G401.6 (cell line): ENCODE data around the gene RNASE12.
"Not testable (repeated sequence)": the region's sequence is repeated elsewhere in the genome, so short reads cannot be mapped to it uniquely, and the experiment has no call there.

Source experiments
- FAIRE-seq: peaks from 2 replicates; lab custom pipeline; 2012; peaks lifted over from hg19 to GRCh38; lab: Jason Lieb, UNC

RNASE12 gene

DNA sequence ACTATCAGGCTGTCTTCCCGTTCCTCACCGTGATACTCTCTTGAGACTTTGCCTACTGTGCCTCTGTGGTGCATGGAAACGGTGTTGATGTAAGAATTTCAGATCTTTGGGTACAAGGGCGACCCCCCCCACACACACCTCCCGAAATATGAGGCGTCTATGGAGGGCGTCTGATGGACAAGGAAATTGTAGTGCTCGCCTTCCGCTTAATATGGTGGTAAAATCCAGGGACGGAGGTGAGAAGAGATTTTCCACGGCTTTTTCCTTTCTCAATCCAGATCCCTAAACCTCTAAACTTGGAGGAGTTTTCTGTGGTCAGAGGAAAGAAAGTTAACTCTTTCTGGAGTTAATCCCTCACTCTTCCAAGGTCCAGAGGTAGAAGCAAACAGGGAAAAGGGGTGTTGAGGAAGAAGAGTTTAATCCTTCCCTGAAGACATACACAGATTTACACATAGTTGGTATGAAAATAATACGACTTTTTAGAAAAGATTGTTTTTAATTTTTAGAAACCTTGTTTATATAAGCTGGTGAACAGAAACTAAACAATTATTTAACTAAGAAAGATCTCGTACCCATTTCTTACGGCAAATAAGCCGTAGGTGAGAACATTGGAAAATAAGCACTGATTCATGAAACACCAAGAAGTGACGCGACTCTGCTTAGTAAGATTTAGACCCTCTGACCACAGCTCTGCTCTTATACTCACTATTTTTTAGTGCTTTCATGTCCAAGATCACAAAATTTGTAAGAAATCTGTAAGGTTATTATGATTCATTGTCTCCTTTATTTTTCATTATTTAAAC, 23.1 kb upstream of the RNASE12 start:
- peak; percentile 6 for FAIRE-seq

DNA sequence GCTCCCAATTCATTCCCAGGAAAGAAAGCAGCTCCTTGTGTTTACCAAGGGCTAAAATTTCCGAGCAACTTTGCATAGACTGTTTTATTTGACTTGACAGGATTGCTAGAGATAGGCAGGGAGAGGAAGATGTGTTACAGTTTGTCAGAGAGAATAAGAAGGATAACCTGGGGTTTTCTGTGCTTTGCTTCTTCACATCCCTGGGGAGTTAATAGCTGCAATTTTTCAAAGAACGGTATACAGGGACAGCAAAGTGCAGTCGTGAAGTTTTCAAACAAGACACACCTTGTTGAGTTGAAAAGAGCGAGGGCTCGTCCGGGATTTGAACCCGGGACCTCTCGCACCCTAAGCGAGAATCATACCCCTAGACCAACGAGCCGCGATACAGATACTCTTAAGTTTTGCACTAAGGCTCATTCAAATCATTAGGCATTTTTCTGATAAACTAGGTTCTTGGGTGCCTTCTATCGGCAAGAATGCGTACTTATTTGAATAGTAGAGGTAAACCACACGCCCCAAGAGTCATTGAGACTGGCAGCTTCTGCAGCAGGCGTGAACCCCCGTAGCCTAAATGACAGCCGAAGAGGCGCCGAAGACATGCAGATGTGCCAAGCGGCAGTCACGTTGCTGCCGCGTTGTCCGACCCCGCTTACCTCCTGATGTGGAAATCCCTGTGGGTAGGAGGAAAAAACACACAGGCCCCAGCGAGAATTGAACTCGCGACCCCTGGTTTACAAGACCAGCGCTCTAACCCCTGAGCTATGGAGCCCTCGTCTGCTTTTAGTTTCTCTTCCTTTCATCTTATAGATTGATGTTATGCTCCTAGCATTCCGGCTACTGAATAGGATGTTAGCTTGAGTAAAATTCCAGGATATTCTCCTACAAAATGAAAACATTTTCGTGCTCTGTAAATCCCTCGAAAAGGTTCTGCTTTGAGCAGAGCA, 22.2 kb upstream of the RNASE12 start:
- FAIRE-seq, result peak; percentile 98

GRCh38 chr14:20612403-20612802, 21.2 kb upstream of the RNASE12 start:
- FAIRE-seq, result no peak

GRCh38 chr14:20611277-20611676, 20.1 kb upstream of the RNASE12 start:
- FAIRE-seq, result no peak

DNA sequence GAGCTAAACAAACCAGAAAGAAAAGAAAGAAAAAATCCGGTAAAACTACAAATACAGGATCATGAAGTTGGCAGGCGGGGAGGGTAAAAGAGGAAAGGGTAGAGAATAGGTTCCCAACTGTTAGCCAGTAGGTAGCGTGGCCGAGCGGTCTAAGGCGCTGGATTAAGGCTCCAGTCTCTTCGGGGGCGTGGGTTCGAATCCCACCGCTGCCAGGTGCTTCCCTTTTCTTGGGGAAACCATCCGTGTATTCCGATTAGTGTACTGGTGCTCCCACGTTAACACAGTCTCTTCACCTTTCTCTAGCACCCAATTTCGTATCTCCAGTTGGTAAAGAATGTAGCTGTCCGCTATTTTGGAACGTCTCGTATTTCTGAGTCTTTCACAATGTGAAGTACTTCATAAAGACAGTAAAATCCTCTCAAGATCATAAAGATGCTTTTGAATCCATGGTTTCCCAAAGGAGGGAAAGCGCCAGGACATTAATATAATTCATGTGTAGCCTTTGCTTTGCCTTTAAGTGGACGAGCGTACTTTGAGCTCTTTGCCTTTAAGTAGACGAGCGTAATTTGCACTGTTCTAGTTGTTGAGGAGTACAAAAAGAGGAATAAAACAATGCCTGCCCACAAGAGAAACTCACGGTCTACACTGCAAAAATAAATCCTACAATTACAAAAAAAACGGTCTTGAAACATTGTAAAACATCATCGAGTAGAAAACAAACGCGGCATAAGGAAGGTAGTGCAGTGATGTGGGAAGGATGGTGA, 19.0 kb upstream of the RNASE12 start:
- FAIRE-seq, result no peak

- peak; percentile 70 for FAIRE-seq
Measured at GRCh38 chr14:20609215-20610001, 18.2 kb upstream of the RNASE12 start.

DNA sequence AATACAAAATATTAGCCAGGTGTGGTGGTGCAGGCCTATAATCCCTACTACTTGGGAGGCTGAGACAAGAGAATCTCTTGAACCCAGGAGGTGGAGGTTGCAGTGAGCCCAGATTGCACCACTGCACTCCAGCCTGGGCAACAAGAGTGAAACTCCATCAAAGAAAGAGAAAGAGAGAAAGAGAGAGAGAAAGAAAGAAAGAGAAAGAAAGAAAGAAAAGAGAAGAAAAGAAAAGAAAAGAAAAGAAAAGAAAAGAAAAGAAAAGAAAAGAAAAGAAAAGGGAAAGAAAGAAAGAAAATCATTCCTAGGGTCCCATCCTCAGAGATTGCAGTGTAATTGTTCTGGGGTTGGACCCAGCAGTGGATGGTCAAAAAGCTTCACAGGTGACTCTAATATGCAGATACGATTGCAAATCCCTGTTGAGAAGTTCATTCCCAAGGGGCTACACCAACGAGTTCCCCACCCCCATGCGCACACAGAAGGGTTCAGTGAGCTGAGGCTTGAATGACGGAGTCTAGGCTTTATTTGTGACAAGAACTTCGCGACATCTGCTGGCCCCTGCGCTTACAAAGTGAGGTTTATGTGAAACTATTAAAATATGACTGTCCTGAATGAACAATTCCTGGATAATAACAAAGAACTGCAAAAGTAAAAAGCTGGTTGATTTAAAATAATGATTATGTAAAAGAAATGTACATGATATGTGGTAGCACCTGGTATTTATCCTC, 17.4 kb upstream of the RNASE12 start:
- no peak for FAIRE-seq

GRCh38 chr14:20607617-20608016, 16.4 kb upstream of the RNASE12 start:
- FAIRE-seq, result no peak

- no peak for FAIRE-seq
Measured at GRCh38 chr14:20606902-20607242, 15.7 kb upstream of the RNASE12 start.

DNA sequence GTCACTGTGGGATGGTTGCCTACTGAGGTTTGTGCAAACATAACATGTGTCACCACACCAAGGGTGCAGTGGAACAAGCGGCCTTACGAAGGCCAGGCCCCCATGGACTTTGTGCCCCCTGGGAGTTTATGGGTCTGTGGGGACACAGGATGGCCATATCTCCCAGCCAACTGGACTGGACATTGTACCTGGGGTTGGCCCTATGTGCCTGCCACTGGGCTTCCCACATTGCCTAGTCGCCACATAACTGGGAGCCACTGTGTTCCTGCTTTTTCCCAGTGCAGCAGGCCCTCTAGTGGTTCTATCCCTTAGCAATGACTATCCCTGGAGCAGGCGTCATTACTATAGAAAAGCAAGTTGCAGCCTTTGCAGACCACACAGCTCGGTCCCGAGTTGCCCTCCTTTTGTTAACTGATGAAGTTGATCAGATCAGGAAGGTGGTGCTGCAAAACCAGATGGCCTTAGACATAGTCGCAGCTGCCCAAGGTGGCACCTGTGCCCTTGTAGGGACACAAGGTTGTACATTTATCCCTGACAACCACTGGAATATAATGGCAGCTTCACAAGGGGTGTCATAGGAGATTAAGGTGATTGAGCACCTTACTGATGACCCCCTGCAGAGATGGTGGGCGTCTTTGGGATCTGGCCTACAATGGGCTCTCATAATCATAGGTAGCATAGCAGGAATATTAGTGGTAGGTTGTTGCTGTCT, 15.2 kb upstream of the RNASE12 start:
- no peak for FAIRE-seq

GRCh38 chr14:20603813-20604690, 12.9 kb upstream of the RNASE12 start:
- no peak for FAIRE-seq

DNA sequence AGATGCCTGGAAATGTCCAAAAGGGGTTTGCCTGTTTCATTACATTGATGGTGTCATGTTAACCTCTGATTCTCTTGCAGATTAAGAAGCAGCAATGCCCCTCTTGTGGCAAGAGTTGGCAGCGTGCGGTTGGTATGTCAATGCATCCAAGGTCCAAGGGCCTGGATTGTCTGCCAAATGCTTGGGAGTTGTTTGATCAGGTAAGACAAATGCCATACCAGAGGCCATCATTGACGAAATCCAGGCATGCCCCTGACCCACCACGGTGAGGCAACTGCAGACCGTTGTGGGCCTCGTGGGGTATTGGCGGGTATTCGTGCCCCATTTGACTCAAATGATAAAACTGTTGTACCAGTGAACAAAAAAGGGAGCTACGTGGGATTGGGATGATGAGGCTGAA, 11.4 kb upstream of the RNASE12 start:
- FAIRE-seq, result no peak

DNA sequence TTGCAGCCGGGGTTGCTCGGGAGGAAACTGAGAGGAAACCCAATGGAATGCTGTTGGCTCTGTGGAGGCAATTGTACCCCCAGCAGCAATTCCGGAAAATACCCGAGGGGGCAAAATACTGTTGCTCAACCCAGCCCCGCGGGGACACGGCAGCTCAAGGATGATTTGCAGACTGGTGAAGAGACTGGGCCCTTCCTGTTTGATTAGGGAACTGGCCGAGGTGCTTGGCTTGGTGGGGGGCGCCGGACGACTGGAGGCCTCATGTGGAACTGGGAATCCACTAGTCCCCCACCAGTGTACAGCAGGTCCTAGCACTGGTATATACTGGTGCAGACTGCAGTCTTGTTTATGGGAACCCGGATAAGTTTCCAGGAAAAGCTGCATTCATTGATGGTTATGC, 10.3 kb upstream of the RNASE12 start:
- FAIRE-seq, result no peak

- no peak for FAIRE-seq
Measured at GRCh38 chr14:20597108-20597507, 5.9 kb upstream of the RNASE12 start.

GRCh38 chr14:20595726-20596125, 4.5 kb upstream of the RNASE12 start:
- not testable (repeated sequence) for FAIRE-seq

- no peak for FAIRE-seq
Measured at GRCh38 chr14:20592574-20592973, 1.4 kb upstream of the RNASE12 start.

GRCh38 chr14:20587489-20588154, 3.6 kb downstream of the RNASE12 start, which contains the start of gene RNASE11:
RNASE11 (minus strand) TSS chr14:20588001.
- no peak for FAIRE-seq

- no peak for FAIRE-seq
Measured at GRCh38 chr14:20583908-20584307, 7.3 kb downstream of the RNASE12 start.

GRCh38 chr14:20583142-20583541, 8.0 kb downstream of the RNASE12 start:
- FAIRE-seq, result no peak
